Measurements from ENCODE around the gene EIF5AL1. TPM values are rescaled to one million over a fixed set of nuclear protein-coding genes. Genes with fewer than 3 reads are reported as not detected.
"Not testable (repeated sequence)": the region's sequence is repeated elsewhere in the genome, so short reads cannot be mapped to it uniquely, and the experiment has no call there.

EIF5AL1 gene
- total and polyA plus RNA-seq, 10 of the 15 experiments (the other 5 are each of a cell fraction or from before 2014, with no cell fraction given), result 0.02 to 8.3 (median 0.45) TPM; not detected in 1

GRCh38 chr10:79528261-79528660 lies 15.9 kb downstream of the EIF5AL1 start:
- H3K4me1 ChIP-seq (ENCODE audit: control insufficient read depth, insufficient read depth, low read length); H3K9me3 ChIP-seq (replicated peaks; ENCODE audit: control insufficient read depth, insufficient read depth, low read length); H3K36me3 ChIP-seq (ENCODE audit: control insufficient read depth in 2 of 2, insufficient read depth in 2 of 2, low read length in 1 of 2); H3K27ac ChIP-seq (ENCODE audit: control insufficient read depth, insufficient read depth); ATAC-seq; H3K9ac ChIP-seq (ENCODE audit: control insufficient read depth, insufficient read depth, low read length); H3K4me2 ChIP-seq (ENCODE audit: control insufficient read depth, insufficient read depth); CTCF ChIA-PET; H3K79me2 ChIP-seq (ENCODE audit: control insufficient read depth, insufficient read depth, low read length); FAIRE-seq; DNase-seq (ENCODE audit: low read depth, low spot score); SMC1A ChIA-PET (ENCODE audit: uncharacterized antibody, unreplicated experiment); RAD21 ChIA-PET (ENCODE audit: unreplicated experiment); H3K4me3 ChIP-seq; H3K27me3 ChIP-seq (replicated peaks in 1 of 2; ENCODE audit: control insufficient read depth in 2 of 2, insufficient read depth in 2 of 2, low read length in 1 of 2); H4K20me1 ChIP-seq (ENCODE audit: control insufficient read depth, insufficient read depth); H2AFZ ChIP-seq (ENCODE audit: control insufficient read depth, low read depth, low read length); BruUV-seq (replicated peaks); intact Hi-C loops (cut with micrococcal nuclease; ENCODE audit: unreplicated experiment); POLR2A ChIA-PET: not testable (repeated sequence)
- 59% methylated on average over 3 of the region's 4 CpGs for WGBS (ENCODE audit: insufficient coverage, insufficient replicate concordance, low lambda C conversion rate, missing lambda C conversion rate)
- in situ Hi-C loops (cut with MboI), result loop anchor here (25.0 kb wide), 1 partner anchor 709 kb away; no protein-coding TSS in a partner anchor

- H3K4me2 ChIP-seq (ENCODE audit: control insufficient read depth, insufficient read depth); H3K36me3 ChIP-seq (ENCODE audit: control insufficient read depth in 2 of 2, insufficient read depth in 2 of 2, low read length in 1 of 2); H3K27me3 ChIP-seq (replicated peaks in 1 of 2; ENCODE audit: control insufficient read depth in 2 of 2, insufficient read depth in 2 of 2, low read length in 1 of 2); CTCF ChIA-PET; H3K4me3 ChIP-seq; BruUV-seq (replicated peaks); H3K9ac ChIP-seq (ENCODE audit: control insufficient read depth, insufficient read depth, low read length); FAIRE-seq; H3K27ac ChIP-seq (ENCODE audit: control insufficient read depth, insufficient read depth); H3K79me2 ChIP-seq (ENCODE audit: control insufficient read depth, insufficient read depth, low read length); DNase-seq (ENCODE audit: low read depth, low spot score); H3K9me3 ChIP-seq (replicated peaks; ENCODE audit: control insufficient read depth, insufficient read depth, low read length); RAD21 ChIA-PET (ENCODE audit: unreplicated experiment); POLR2A ChIA-PET; H3K4me1 ChIP-seq (ENCODE audit: control insufficient read depth, insufficient read depth, low read length); H4K20me1 ChIP-seq (ENCODE audit: control insufficient read depth, insufficient read depth); H2AFZ ChIP-seq (ENCODE audit: control insufficient read depth, low read depth, low read length): not testable (repeated sequence)
- 62% methylated on average over 11 of the region's 11 CpGs for WGBS (ENCODE audit: insufficient coverage, insufficient replicate concordance, low lambda C conversion rate, missing lambda C conversion rate)
- in situ Hi-C loops (cut with MboI) (loop anchor here (10.0 to 25.0 kb wide), 2 partner anchors 511 to 704 kb away; no protein-coding TSS in a partner anchor), intact Hi-C loops (cut with micrococcal nuclease; ENCODE audit: unreplicated experiment) (loop anchor here (10.0 kb wide), 1 partner anchor 691 kb away; no protein-coding TSS in a partner anchor)
- SMC1A ChIA-PET (ENCODE audit: uncharacterized antibody, unreplicated experiment), result interaction anchor here (0.6 kb wide), 1 partner anchor 378 kb away, joined by 3 read pairs; no protein-coding TSS in a partner anchor
- ATAC-seq, result peak; percentile 34; the same call in 1 of the 3 replicates
Measured at GRCh38 chr10:79533142-79533902, 21.0 kb downstream of the EIF5AL1 start.

- SMC1A ChIA-PET (ENCODE audit: uncharacterized antibody, unreplicated experiment), result interaction anchor here (0.6 kb wide), 1 partner anchor 378 kb away, joined by 3 read pairs; no protein-coding TSS in a partner anchor
- H3K27ac ChIP-seq (ENCODE audit: control insufficient read depth, insufficient read depth); RAD21 ChIA-PET (ENCODE audit: unreplicated experiment); H3K9ac ChIP-seq (ENCODE audit: control insufficient read depth, insufficient read depth, low read length); H2AFZ ChIP-seq (ENCODE audit: control insufficient read depth, low read depth, low read length); POLR2A ChIA-PET; H3K4me1 ChIP-seq (ENCODE audit: control insufficient read depth, insufficient read depth, low read length); H4K20me1 ChIP-seq (ENCODE audit: control insufficient read depth, insufficient read depth); CTCF ChIA-PET; H3K36me3 ChIP-seq (ENCODE audit: control insufficient read depth in 2 of 2, insufficient read depth in 2 of 2, low read length in 1 of 2); H3K4me2 ChIP-seq (ENCODE audit: control insufficient read depth, insufficient read depth); H3K79me2 ChIP-seq (ENCODE audit: control insufficient read depth, insufficient read depth, low read length); ATAC-seq; FAIRE-seq; DNase-seq (ENCODE audit: low read depth, low spot score); H3K9me3 ChIP-seq (replicated peaks; ENCODE audit: control insufficient read depth, insufficient read depth, low read length); H3K27me3 ChIP-seq (replicated peaks in 1 of 2; ENCODE audit: control insufficient read depth in 2 of 2, insufficient read depth in 2 of 2, low read length in 1 of 2); H3K4me3 ChIP-seq; BruUV-seq (replicated peaks): not testable (repeated sequence)
- in situ Hi-C loops (cut with MboI) (loop anchor here (10.0 to 25.0 kb wide), 2 partner anchors 511 to 703 kb away; no protein-coding TSS in a partner anchor), intact Hi-C loops (cut with micrococcal nuclease; ENCODE audit: unreplicated experiment) (loop anchor here (10.0 kb wide), 1 partner anchor 691 kb away; no protein-coding TSS in a partner anchor)
- 20% methylated on average over 1 of the region's 5 CpGs for WGBS (ENCODE audit: insufficient coverage, insufficient replicate concordance, low lambda C conversion rate, missing lambda C conversion rate)
Measured at GRCh38 chr10:79533903-79534175, 21.5 kb downstream of the EIF5AL1 start.

- ChIA-PET RAD21 (ENCODE audit: unreplicated experiment) (interaction anchor here (0.6 to 1.1 kb wide), 2 partner anchors 164 to 509 kb away, joined by 3 to 6 read pairs; no protein-coding TSS in a partner anchor), CTCF (interaction anchor here (0.6 to 2.0 kb wide), 11 partner anchors 9 to 508 kb away, joined by 3 to 9 read pairs (median 4); no protein-coding TSS in a partner anchor), SMC1A (ENCODE audit: uncharacterized antibody, unreplicated experiment) (interaction anchor here (1.3 kb wide), 1 partner anchor 15 kb away, joined by 3 read pairs; no protein-coding TSS in a partner anchor)
- FAIRE-seq; H3K4me1 ChIP-seq (ENCODE audit: control insufficient read depth, insufficient read depth, low read length); H3K27ac ChIP-seq (ENCODE audit: control insufficient read depth, insufficient read depth); H3K36me3 ChIP-seq (ENCODE audit: control insufficient read depth in 2 of 2, insufficient read depth in 2 of 2, low read length in 1 of 2); POLR2A ChIA-PET; H3K27me3 ChIP-seq (replicated peaks in 1 of 2; ENCODE audit: control insufficient read depth in 2 of 2, insufficient read depth in 2 of 2, low read length in 1 of 2); H3K4me3 ChIP-seq; H4K20me1 ChIP-seq (ENCODE audit: control insufficient read depth, insufficient read depth); H3K9ac ChIP-seq (ENCODE audit: control insufficient read depth, insufficient read depth, low read length); H3K9me3 ChIP-seq (replicated peaks; ENCODE audit: control insufficient read depth, insufficient read depth, low read length); H3K79me2 ChIP-seq (ENCODE audit: control insufficient read depth, insufficient read depth, low read length); ATAC-seq; BruUV-seq (replicated peaks); DNase-seq (ENCODE audit: low read depth, low spot score); H3K4me2 ChIP-seq (ENCODE audit: control insufficient read depth, insufficient read depth); H2AFZ ChIP-seq (ENCODE audit: control insufficient read depth, low read depth, low read length): not testable (repeated sequence)
- intact Hi-C loops (cut with micrococcal nuclease; ENCODE audit: unreplicated experiment), result loop anchor here (2.0 to 10.0 kb wide), 3 partner anchors 390 to 686 kb away; no protein-coding TSS in a partner anchor
- WGBS (ENCODE audit: insufficient coverage, insufficient replicate concordance, low lambda C conversion rate, missing lambda C conversion rate), result 33% methylated on average over 6 of the region's 6 CpGs
- in situ Hi-C loops (cut with MboI), result loop anchor here (10.0 to 25.0 kb wide), 2 partner anchors 506 to 699 kb away; no protein-coding TSS in a partner anchor
Measured at GRCh38 chr10:79538311-79538710, 26.0 kb downstream of the EIF5AL1 start.
